ENCODE data around the gene NOB1.

- TF ChIP-seq POLR2AphosphoS5 (IDR thresholded peaks at IDR 0.05; ENCODE audit: low read depth, low read length): no peak
- TF ChIP-seq POLR2A (IDR thresholded peaks at IDR 0.05; ENCODE audit: low read depth, low read length): no peak
- TF ChIP-seq SPI1 (IDR thresholded peaks at IDR 0.05; ENCODE audit: low read depth, low read length): no peak
Measured at GRCh38 chr16:69745959-69746358, 8.8 kb downstream of the NOB1 start.

Data from GM12891 (cell line).